Fibroblast of mammary gland (primary cell): ENCODE data around the gene RAB40C.

ENCODE experiments used
- DNase-seq: peaks from one replicate; pipeline ENCODE4 v3.0.0-alpha.2; 2010; ENCODE audit warnings: low read depth
- H3K4me3 ChIP-seq: 2 replicates; pipeline ENCODE4 v1.5.1; 2011; ENCODE audit warnings: low read depth, mild to moderate bottlenecking, low read length, moderate library complexity; ENCODE audit not compliant: control insufficient read depth
- CTCF ChIP-seq: conservative IDR thresholded peaks from 2 replicates; pipeline ENCODE4 v1.5.1; 2011; ENCODE audit warnings: low read depth, low read length, inconsistent platforms; ENCODE audit not compliant: control insufficient read depth, insufficient read depth

Gene RAB40C

GRCh38 chr16:624526-625070 is 34.7 kb downstream of the RAB40C start:
- TF ChIP-seq CTCF = no peak
- H3K4me3 ChIP-seq = no peak overlapping the region
- no peak for DNase-seq

DNA sequence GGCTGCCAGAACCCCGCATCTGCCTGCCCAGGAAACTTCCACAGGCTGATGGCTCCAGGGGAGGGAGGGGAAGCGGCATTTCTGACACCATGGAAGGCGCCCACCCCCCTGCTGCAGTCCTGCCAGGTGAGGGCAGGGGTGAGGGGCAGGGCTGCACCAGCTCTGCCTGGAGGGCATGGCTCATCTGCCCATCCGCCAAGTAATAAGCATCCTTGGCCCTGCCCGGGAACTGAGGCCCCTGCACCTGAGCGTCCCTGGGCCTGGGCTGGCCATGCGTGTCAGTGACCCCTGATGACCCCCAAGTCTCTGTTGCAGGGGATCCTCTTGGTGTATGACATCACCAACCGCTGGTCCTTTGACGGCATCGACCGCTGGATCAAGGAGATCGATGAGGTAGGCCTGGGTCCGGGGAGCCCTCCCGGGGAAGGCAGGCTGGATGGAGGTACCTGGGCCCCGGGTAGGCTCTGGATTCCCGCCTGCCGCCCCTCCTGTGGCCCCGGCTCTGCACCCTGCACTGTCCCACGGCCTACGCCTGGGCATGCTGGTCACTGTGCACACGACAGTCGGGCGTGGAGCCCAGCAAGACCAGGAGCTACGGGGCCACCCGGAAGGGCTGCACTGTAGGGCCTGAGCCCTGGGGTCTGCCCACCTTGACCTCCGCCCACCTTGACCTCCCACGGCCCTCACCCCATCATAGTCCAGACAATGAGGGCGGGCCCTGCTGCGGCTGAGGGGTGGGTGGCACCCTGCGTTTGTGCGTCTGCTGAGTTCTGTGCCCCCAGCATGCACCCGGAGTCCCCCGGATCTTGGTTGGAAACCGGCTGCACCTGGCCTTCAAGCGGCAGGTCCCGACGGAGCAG is 35.5 kb downstream of the RAB40C start:
- no peak for DNase-seq
- H3K4me3 ChIP-seq = no peak overlapping the region
- no peak for TF ChIP-seq CTCF

DNA sequence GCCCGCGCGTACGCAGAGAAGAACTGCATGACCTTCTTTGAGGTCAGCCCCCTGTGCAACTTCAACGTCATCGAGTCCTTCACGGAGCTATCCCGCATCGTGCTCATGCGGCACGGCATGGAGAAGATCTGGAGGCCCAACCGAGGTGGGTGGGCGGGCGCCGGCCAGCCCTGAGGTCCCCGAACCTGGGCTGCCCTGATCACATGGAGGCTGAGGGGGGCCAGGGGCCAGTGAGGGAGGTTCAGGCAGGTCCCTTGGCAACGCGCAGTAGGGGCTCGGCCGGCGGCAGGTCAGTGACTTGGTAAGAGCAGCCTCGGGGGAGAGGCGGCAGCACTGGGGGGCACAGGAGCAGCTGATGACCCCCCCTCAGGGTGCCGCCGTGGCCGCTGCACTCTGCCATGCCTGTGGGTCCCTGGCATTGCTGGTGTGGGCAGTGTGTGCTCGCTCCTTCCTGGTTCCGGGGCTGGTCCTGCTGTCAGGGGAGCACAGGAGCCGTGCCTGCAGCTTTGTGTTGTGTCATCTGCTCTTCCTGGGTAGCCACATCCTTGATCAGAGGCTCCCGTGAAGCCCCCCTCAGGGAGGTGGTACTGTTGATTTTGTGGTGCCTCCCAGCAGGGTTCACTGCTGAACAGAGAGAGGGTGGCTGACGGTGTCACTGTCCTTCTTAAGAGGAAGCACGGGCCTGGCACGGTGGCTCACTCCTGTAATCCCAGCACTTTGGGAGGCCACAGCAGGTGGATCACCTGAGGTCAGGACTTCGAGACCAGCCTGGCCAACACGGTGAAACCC is 36.3 kb downstream of the RAB40C start:
- no peak for DNase-seq
- TF ChIP-seq CTCF = no peak
- H3K4me3 ChIP-seq = no peak overlapping the region

DNA sequence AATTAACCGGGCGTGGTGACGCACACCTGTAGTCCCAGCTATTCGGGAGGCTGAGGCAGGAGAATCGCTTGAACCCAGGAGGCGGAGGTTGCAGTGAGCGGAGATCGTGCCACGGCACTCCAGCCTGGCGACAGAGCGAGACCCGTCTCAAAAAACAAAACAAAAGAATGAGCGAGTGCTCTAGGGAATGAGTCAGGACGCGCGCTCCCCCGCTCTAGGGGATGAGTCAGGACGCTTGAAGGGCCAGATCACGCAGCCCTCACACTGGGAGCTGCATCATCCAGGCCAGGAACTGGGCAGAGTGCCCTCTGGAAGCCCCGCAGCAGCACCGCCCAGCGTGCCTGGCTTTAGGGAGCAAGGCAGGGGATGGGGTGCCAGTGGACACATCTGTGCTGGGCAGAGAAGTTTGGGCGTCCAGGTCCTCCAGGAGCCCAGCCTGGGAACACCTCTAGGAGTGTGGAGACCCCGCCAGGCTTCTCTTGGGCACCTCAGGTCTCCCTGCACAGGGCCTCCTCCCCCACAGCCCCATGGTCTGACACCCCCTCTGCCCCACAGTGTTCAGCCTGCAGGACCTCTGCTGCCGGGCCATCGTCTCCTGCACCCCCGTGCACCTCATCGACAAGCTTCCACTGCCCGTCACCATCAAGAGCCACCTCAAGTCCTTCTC is 37.1 kb downstream of the RAB40C start:
- peak; percentile 98 for DNase-seq

GRCh38 chr16:627454-628239 is 37.8 kb downstream of the RAB40C start:
- peak; percentile 56 for DNase-seq
- no peak overlapping the region for H3K4me3 ChIP-seq
- no peak for TF ChIP-seq CTCF

More for the DNA sequence above, 37.1 kb downstream of the RAB40C start:
- TF ChIP-seq CTCF = no peak
- H3K4me3 ChIP-seq = no peak overlapping the region
